SHP77 treated with DMSO at 0.1 percent for 48 hours (cell line): ENCODE measurements around the gene GATA3.

Source experiments
- DNase-seq: peaks from one replicate; lab custom pipeline; 2025; lab: John Stamatoyannopoulos, UW

Gene GATA3

GRCh38 chr10:8064436-8064835 is 9.9 kb downstream of the GATA3 start:
- no peak for DNase-seq

DNA sequence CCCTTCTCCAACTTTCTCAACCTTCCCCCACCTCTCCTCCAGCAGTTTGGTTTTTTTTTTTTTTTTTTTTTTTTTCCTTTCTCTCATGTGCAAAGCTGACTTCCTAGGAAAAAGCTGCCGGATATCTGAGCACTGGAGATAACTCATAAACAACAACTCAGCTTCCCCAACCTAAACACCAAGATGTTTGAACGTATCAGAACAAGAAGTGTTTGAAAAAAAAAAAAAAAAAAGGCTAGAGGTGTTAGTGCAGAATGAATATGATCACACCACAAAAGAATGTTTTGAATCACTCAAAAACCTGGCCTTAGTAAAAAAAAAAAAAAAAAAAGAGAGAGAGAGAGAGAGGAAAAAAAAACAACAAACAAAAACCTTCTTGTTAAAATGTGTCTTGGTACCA is 11.2 kb downstream of the GATA3 start:
- DNase-seq: no peak

DNA sequence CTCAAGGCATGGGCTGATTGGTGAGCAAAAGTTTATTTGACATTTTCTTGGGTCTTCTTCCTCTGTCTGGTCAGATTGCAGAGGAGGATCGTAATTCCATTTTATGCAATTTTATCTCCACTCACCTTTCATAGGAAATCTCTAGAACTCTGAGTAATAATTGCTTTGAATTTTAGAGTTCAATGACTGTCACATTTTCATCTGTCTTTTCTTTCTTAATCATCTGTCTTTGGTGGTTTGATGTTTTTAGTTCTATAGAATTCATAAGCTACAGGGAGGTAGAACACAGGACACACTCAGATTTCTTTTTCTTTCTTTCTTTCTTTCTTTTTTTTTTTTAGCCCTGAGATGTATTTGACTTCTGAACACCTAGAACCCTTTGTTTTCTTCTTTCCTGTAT is 11.6 kb downstream of the GATA3 start:
- DNase-seq: no peak

DNA sequence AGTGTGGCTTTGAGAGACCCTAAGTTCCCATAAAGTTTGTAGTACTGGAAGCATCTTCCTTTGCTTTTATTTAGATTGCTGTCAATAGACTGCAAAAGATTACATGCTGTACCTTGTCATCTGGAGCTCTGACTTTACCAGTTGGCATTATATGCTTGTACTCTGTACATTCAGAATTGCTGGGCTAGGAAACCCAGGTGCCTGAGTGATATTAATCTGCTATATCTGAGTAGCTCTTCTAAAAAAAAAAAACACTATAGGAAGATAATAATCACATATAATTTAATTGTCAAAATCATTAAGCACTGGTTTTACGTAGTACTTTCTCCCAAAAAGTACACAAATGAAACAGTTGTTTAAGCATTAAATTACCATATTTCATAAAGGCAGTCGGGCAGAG is 12.3 kb downstream of the GATA3 start:
- no peak for DNase-seq

- no peak for DNase-seq
Measured at GRCh38 chr10:8069108-8069507, 14.6 kb downstream of the GATA3 start.

GRCh38 chr10:8069627-8070026 is 15.1 kb downstream of the GATA3 start:
- no peak for DNase-seq

DNA sequence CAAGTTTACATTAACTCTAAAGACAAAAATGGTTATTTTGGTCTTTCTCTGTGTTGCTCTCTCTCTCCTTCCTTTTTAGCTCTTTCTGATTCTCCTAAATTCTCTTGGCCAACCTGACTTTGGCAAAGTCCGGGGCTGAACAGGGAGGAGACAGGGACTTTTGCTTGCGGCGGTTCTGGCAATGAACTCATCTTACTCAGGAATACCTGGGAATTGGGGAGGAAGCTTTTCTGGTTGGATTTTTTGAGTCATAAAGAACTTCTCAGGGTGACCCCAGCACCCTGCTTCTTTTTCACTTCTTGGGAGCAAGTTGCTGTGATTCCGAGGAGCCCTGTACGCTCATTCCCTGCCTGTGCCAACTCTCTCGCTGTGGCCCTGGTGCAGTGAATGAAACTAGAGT is 16.0 kb downstream of the GATA3 start:
- no peak for DNase-seq

DNA sequence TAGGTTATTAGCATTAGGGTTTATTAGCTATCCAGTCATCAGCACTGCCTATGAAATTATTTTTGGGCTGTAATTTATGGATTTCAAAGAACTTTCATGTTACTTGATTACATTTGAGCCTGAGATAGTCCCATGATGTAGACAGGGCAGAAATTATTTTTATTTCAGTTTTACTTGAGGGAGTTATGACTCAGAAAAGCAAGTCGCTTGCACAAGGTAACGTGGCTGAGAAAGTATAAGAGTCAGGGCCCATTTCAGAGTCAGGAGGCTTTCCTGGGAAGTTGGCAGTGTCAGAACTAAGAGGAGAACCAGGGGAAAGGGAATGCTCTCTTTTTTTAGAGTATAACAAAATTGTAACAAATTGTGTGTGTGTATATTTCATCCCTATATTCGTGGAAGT is 16.5 kb downstream of the GATA3 start:
- no peak for DNase-seq

- DNase-seq: no peak
Measured at GRCh38 chr10:8071666-8072065, 17.2 kb downstream of the GATA3 start.

DNA sequence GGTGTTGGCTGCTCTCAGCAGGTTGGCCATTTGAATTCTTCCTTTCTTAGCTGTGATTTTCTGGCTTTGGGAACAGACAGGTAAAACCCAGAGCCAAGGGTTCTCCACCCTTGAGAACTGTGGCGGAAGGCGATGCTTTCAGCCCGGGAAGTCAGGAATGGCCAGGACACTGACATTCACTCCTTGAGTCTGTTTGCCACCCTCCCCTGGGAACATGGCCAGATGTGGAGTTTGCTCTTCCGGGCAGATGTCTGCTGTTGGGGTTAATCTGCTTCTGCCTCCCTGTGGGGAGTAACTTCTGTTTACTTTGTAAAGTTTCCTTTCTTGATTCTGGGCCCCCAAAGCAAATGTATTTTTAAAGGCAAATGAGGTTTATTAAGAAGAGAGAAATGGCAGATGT is 17.7 kb downstream of the GATA3 start:
- no peak for DNase-seq

- DNase-seq: no peak
Measured at GRCh38 chr10:8073691-8074416, 19.4 kb downstream of the GATA3 start.

DNA sequence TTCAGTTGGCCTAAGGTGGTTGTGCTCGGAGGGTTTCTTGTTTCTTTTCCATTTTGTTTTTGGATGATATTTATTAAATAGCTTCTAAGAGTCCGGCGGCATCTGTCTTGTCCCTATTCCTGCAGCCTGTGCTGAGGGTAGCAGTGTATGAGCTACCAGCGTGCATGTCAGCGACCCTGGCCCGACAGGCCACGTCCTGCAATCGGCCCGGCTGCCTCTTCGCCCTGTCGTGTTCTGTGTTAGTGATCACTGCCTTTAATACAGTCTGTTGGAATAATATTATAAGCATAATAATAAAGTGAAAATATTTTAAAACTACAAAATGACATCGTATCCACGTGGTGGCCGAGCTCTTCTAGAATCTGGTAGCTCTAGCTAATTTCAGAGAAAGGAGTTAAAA is 20.4 kb downstream of the GATA3 start:
- no peak for DNase-seq

GRCh38 chr10:8075282-8076260 is 21.1 kb downstream of the GATA3 start:
- DNase-seq: no peak

DNA sequence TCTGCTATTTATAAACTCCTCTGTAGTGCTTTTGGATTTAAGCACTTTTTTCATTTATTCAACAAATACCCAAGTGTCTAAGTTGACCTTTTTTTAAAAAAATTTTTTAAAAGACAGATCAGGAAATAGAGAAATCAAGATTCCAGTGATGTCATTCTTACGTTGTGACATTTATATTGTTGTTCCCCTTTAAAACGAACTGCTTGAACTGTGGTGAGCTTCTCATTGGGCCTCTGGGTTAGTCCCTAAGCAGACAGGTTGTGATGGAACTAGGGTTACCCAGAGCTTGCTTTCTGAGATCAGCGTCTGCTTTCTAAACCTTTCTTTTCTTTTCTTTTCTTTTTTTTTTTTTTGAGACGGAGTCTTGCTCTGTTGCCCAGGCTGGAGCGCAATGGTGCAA is 22.4 kb downstream of the GATA3 start:
- no peak for DNase-seq

DNA sequence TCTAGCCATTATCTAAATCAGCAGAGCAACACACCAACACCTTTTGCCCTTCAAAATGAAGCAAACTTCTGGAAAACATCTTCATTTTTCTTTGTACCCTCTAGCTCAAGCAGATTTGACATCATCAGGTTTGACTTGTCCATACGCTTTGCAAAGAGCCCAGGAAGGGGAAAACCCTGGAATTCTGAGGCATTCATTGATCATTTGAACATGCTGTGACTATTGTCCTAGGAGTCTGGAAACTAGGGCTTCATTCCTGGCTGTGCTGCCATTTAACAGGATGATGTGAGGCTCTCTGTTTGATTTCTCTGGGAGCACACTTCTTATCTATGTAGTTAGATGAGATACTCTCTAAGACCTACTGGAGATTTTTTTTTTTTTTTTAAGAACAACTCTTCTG is 23.5 kb downstream of the GATA3 start:
- DNase-seq: no peak

GRCh38 chr10:8079126-8079525 is 24.6 kb downstream of the GATA3 start:
- no peak for DNase-seq

DNA sequence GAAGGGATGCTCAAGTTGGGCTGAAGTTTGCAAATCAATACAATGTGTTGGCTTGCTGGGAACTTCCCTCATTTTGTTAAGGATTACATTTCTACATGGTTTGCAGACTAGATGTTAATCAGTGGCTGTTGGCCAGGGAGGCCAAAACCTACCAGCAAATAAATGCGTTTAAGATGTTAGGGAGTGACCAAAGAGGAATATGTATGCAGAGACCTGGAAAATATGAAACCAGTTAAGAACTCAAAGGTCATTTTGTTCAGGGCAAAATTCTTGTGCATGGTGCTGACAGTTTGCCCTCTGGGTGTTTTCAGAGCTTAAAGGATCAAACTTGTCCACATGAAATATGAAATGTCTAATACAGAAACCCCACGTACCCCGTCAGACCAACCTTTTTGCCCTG is 30.3 kb downstream of the GATA3 start:
- no peak for DNase-seq

- no peak for DNase-seq
Measured at GRCh38 chr10:8085251-8085650, 30.8 kb downstream of the GATA3 start.

GRCh38 chr10:8086315-8086714 is 31.8 kb downstream of the GATA3 start:
- no peak for DNase-seq

- no peak for DNase-seq
Measured at GRCh38 chr10:8088504-8088903, 34.0 kb downstream of the GATA3 start.

DNA sequence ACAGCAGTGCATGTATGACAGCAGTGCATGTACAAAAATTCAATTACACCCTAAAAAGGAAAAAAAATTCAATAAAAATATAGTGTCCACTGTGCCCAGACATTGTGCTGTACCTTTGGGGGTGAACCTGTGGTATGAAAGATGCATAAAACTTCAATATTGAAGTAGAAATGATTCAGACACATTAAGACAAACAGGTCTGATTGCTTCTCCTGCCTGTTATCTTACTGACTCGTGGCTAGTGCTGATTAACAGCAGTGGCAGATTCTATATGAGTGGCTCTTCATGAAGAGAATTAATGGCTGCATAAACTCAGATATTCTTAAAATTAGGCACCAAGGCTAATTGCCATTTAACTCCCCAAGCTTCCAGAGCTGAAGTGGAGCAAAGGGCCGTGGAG is 37.9 kb downstream of the GATA3 start:
- no peak for DNase-seq

- no peak for DNase-seq
Measured at GRCh38 chr10:8095959-8096358, 41.5 kb downstream of the GATA3 start.

DNA sequence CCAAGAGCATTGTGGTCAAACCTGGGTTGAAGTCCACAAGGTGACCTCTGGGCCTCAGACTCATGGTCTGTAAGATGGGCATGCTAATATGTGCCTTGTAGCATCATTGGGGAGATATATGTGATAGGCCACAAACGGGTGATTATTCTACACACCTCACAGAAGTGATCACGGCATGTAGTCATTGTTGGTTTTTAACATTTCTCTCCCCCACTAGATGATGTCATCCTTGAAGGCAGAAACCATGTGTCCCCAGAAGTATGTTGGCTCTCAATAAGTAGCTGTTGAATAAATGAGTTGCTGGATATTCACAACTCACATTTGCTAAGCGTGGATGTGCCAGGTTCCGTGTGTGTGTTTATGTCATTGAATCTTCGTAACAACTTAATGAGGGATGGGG is 42.4 kb downstream of the GATA3 start:
- DNase-seq: no peak
